NOMO-1 treated with dmso at 0.1 percent for 144 hours (cell line): ENCODE results near the gene VAMP1.
"Not testable (repeated sequence)": the region's sequence is repeated elsewhere in the genome, so short reads cannot be mapped to it uniquely, and the experiment has no call there.

Source experiments
- DNase-seq: peaks from one replicate; lab custom pipeline; 2025; ENCODE audit not compliant: unreplicated experiment; lab: John Stamatoyannopoulos, UW

The VAMP1 gene

GRCh38 chr12:6451348-6452244 lies 18.9 kb downstream of the VAMP1 start, which contains the start of gene TAPBPL:
Gene TAPBPL (plus strand): TSS chr12:6452042. CDS start chr12:6452249, 207 bp downstream.
- peak; percentile 39 for DNase-seq

- no peak for DNase-seq
These were observed 19.6 kb downstream of the VAMP1 start for GRCh38 chr12:6450869-6451347.

GRCh38 chr12:6450091-6450868 lies 20.2 kb downstream of the VAMP1 start:
- no peak for DNase-seq

- DNase-seq = no peak
These were observed 25.5 kb downstream of the VAMP1 start, which contains the start of gene CD27 for GRCh38 chr12:6444704-6445688. Gene CD27 (plus strand): TSS chr12:6444955. CDS start chr12:6445096, 141 bp downstream.

- DNase-seq = no peak
These were observed 26.4 kb downstream of the VAMP1 start for GRCh38 chr12:6444031-6444430.

- no peak for DNase-seq
These were observed 27.0 kb downstream of the VAMP1 start for GRCh38 chr12:6443361-6443983.

GRCh38 chr12:6442836-6443235 lies 27.6 kb downstream of the VAMP1 start:
- no peak for DNase-seq

GRCh38 chr12:6440391-6440790 lies 30.1 kb downstream of the VAMP1 start:
- no peak for DNase-seq

GRCh38 chr12:6438345-6438744 lies 32.1 kb downstream of the VAMP1 start:
- DNase-seq = no peak

- DNase-seq = no peak
These were observed 32.9 kb downstream of the VAMP1 start for GRCh38 chr12:6437586-6437985.

GRCh38 chr12:6435961-6436715 lies 34.3 kb downstream of the VAMP1 start:
- DNase-seq = no peak

GRCh38 chr12:6434205-6435140 lies 36.0 kb downstream of the VAMP1 start:
- no peak for DNase-seq

- no peak for DNase-seq
These were observed 37.5 kb downstream of the VAMP1 start for GRCh38 chr12:6432991-6433390.

- peak; percentile 55 for DNase-seq
These were observed 40.1 kb downstream of the VAMP1 start for GRCh38 chr12:6430124-6430989.

- no peak for DNase-seq
These were observed 42.2 kb downstream of the VAMP1 start for GRCh38 chr12:6428326-6428725.

GRCh38 chr12:6427796-6428195 lies 42.7 kb downstream of the VAMP1 start:
- DNase-seq = not testable (repeated sequence)
